HEK293 (cell line): Measurements from ENCODE around the gene UCMA.

Experiments used
- MYNN ChIP-seq: fragments of 450-650 bp; formaldehyde crosslinking; IDR thresholded peaks from 2 replicates; pipeline ENCODE4 v1.5.1; 2016; ENCODE audit warnings: missing biosample characterization, missing genetic modification characterization, borderline replicate concordance
- YY1 ChIP-seq: fragments of 450-650 bp; formaldehyde crosslinking; IDR thresholded peaks from 2 replicates; pipeline ENCODE4 v1.5.1; 2018; ENCODE audit warnings: missing biosample characterization, missing genetic modification characterization
- ZBTB20 ChIP-seq: fragments of 450-650 bp; formaldehyde crosslinking; IDR thresholded peaks from 2 replicates; pipeline ENCODE4 v1.5.1; 2016; ENCODE audit warnings: missing biosample characterization, missing genetic modification characterization
- ZNF221 ChIP-seq: fragments of 450-650 bp; formaldehyde crosslinking; IDR thresholded peaks from 2 replicates; pipeline ENCODE4 v1.5.1; 2017; ENCODE audit warnings: missing biosample characterization, missing genetic modification characterization, borderline replicate concordance
- TF ChIP-seq, protein P1 (sequence below): fragments of 450-650 bp; formaldehyde crosslinking; IDR thresholded peaks from 2 replicates; pipeline ENCODE4 v1.5.1; 2017; ENCODE audit warnings: missing biosample characterization, missing genetic modification characterization
- TF ChIP-seq, protein P2 (sequence below): fragments of 450-650 bp; formaldehyde crosslinking; IDR thresholded peaks from 2 replicates; pipeline ENCODE4 v1.5.1; 2016; ENCODE audit warnings: missing biosample characterization, missing genetic modification characterization, low read depth

DNA sequence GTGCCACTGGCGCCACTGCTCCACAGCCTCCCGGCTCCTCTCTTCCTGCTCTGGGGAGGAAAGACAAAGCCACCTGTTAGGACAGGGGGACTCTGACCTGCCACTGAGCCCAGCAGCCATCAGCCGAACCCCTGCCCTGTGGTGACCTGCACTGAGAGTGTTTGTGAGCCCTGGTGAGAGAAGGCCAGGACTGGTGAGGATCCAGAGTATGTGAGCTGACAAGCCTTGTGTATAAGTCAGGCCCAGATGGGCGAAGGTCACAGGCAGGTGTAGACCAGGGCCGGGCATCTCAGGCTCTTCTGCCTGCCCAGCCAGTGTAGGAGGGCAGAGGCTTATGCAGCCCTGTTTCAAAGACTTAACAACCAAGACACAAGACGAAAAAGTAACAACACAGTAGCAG, 12.0 kb downstream of the UCMA start:
- TF ChIP-seq ZBTB20 (no peak), ZNF221 (tag by site-specific recombination) (no peak), YY1 (tag by site-specific recombination) (no peak), MYNN (tag by site-specific recombination) (no peak)
- TF ChIP-seq, protein P1, sequence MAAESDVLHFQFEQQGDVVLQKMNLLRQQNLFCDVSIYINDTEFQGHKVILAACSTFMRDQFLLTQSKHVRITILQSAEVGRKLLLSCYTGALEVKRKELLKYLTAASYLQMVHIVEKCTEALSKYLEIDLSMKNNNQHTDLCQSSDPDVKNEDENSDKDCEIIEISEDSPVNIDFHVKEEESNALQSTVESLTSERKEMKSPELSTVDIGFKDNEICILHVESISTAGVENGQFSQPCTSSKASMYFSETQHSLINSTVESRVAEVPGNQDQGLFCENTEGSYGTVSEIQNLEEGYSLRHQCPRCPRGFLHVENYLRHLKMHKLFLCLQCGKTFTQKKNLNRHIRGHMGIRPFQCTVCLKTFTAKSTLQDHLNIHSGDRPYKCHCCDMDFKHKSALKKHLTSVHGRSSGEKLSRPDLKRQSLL = no peak
- TF ChIP-seq, protein P2, sequence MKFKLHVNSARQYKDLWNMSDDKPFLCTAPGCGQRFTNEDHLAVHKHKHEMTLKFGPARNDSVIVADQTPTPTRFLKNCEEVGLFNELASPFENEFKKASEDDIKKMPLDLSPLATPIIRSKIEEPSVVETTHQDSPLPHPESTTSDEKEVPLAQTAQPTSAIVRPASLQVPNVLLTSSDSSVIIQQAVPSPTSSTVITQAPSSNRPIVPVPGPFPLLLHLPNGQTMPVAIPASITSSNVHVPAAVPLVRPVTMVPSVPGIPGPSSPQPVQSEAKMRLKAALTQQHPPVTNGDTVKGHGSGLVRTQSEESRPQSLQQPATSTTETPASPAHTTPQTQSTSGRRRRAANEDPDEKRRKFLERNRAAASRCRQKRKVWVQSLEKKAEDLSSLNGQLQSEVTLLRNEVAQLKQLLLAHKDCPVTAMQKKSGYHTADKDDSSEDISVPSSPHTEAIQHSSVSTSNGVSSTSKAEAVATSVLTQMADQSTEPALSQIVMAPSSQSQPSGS = no peak
